WTC11 (cell line): ENCODE measurements around the gene ELMO3. TPM values are rescaled to one million over a fixed set of nuclear protein-coding genes. Genes with fewer than 3 reads are reported as not detected.

Source experiments
- ATAC-seq: fragments of 200-7000 bp; cut with Tn5 transposase; 2 replicates; pipeline ENCODE4 v1.10.0; 2021; ENCODE audit warnings: mild to moderate bottlenecking, moderate library complexity
- CTCF ChIA-PET: fragments of 300-600 bp; sonication (Branson Sonifier 250); formaldehyde crosslinking; loops from one replicate; lab custom pipeline; 2021; ENCODE audit warnings: antibody characterized with exemption; lab: Charles Lee
- POLR2A ChIA-PET: fragments of 350-600 bp; sonication (Branson Sonifier 250); formaldehyde crosslinking; loops from one replicate; lab custom pipeline; 2021; ENCODE audit warnings: antibody characterized with exemption; lab: Charles Lee
- DNase-seq: peaks from one replicate; pipeline ENCODE4 v3.0.0; 2021; ENCODE audit warnings: low spot score
- H3K27ac Mint-ChIP-seq: 2 replicates; pipeline ENCODE4 v1.8.0; 2021; ENCODE audit warnings: mixed read lengths
- H3K27me3 Mint-ChIP-seq: 2 replicates; pipeline ENCODE4 v1.8.0; 2021; ENCODE audit warnings: low read depth, mild to moderate bottlenecking, moderate library complexity, mixed read lengths
- H3K36me3 Mint-ChIP-seq: 2 replicates; pipeline ENCODE4 v1.8.0; 2021; ENCODE audit warnings: mixed read lengths
- H3K4me1 Mint-ChIP-seq: 2 replicates; pipeline ENCODE4 v1.8.0; 2022; ENCODE audit warnings: mixed read lengths
- H3K4me3 Mint-ChIP-seq: 2 replicates; pipeline ENCODE4 v1.8.0; 2021; ENCODE audit warnings: mild to moderate bottlenecking, moderate library complexity, mixed read lengths
- H3K9me3 Mint-ChIP-seq: 2 replicates; pipeline ENCODE4 v1.8.0; 2021; ENCODE audit warnings: mixed read lengths
- AFF4 ChIP-seq: sonication (generic); formaldehyde crosslinking; IDR thresholded peaks from 2 replicates; pipeline ENCODE4 v1.8.1; 2023; ENCODE audit warnings: mild to moderate bottlenecking, missing genetic modification reagents, borderline replicate concordance
- ATF1 ChIP-seq: sonication (generic); formaldehyde crosslinking; IDR thresholded peaks from 2 replicates; pipeline ENCODE4 v1.8.1; 2023; ENCODE audit warnings: mild to moderate bottlenecking, moderate library complexity, missing genetic modification reagents
- CREB1 ChIP-seq: sonication (generic); formaldehyde crosslinking; IDR thresholded peaks from 2 replicates; pipeline ENCODE4 v1.8.0; 2023; ENCODE audit warnings: mild to moderate bottlenecking, missing genetic modification reagents
- EMX1 ChIP-seq: fragments of 250-450 bp; sonication (Bioruptor Pico); IDR thresholded peaks from 2 replicates; pipeline ENCODE4 v1.8.0; 2021; ENCODE audit warnings: mild to moderate bottlenecking
- ETV6 ChIP-seq: sonication (generic); formaldehyde crosslinking; IDR thresholded peaks from 2 replicates; pipeline ENCODE4 v1.8.1; 2022; ENCODE audit warnings: mild to moderate bottlenecking, missing genetic modification reagents
- FOXK1 ChIP-seq: sonication (generic); formaldehyde crosslinking; IDR thresholded peaks from 2 replicates; pipeline ENCODE4 v1.8.0; 2022; ENCODE audit warnings: mild to moderate bottlenecking, moderate library complexity, missing genetic modification reagents
- FOXP4 ChIP-seq: sonication (generic); formaldehyde crosslinking; IDR thresholded peaks from 2 replicates; pipeline ENCODE4 v1.8.0; 2022; ENCODE audit warnings: mild to moderate bottlenecking, missing genetic modification reagents
- HMGXB4 ChIP-seq: sonication (generic); formaldehyde crosslinking; IDR thresholded peaks from 2 replicates; pipeline ENCODE4 v1.8.1; 2023; ENCODE audit warnings: mild to moderate bottlenecking, moderate library complexity, missing genetic modification reagents
- IRF2 ChIP-seq: sonication (generic); formaldehyde crosslinking; IDR thresholded peaks from 2 replicates; pipeline ENCODE4 v1.8.0; 2022; ENCODE audit warnings: low read depth, missing genetic modification reagents, borderline replicate concordance
- MAX ChIP-seq: sonication (generic); formaldehyde crosslinking; IDR thresholded peaks from 2 replicates; pipeline ENCODE4 v1.8.0; 2022; ENCODE audit warnings: mild to moderate bottlenecking, missing genetic modification reagents
- MLX ChIP-seq: sonication (generic); formaldehyde crosslinking; IDR thresholded peaks from 2 replicates; pipeline ENCODE4 v1.8.1; 2023; ENCODE audit warnings: mild to moderate bottlenecking, missing genetic modification reagents, moderate library complexity
- NFATC4 ChIP-seq: fragments of 250-450 bp; sonication (Bioruptor Pico); IDR thresholded peaks from 2 replicates; pipeline ENCODE4 v1.9.0; 2021; ENCODE audit warnings: mild to moderate bottlenecking
- SP1 ChIP-seq: sonication (generic); formaldehyde crosslinking; conservative IDR thresholded peaks from 2 replicates; pipeline ENCODE4 v1.8.1; 2022; ENCODE audit warnings: missing genetic modification reagents
- TCF7 ChIP-seq: sonication (generic); formaldehyde crosslinking; IDR thresholded peaks from 2 replicates; pipeline ENCODE4 v1.8.0; 2022; ENCODE audit warnings: mild to moderate bottlenecking, low read depth, missing genetic modification reagents, moderate library complexity
- TEAD1 ChIP-seq: sonication (generic); formaldehyde crosslinking; IDR thresholded peaks from 2 replicates; pipeline ENCODE4 v1.8.0; 2022; ENCODE audit warnings: mild to moderate bottlenecking, missing genetic modification reagents
- USF2 ChIP-seq: sonication (generic); formaldehyde crosslinking; IDR thresholded peaks from 2 replicates; pipeline ENCODE4 v1.8.1; 2023; ENCODE audit warnings: mild to moderate bottlenecking, missing genetic modification reagents, moderate library complexity
- ZBTB43 ChIP-seq: sonication (generic); formaldehyde crosslinking; IDR thresholded peaks from 2 replicates; pipeline ENCODE4 v1.8.1; 2023; ENCODE audit warnings: mild to moderate bottlenecking, missing genetic modification reagents
- ZNF281 ChIP-seq: sonication (generic); formaldehyde crosslinking; IDR thresholded peaks from 2 replicates; pipeline ENCODE4 v1.8.0; 2023; ENCODE audit warnings: mild to moderate bottlenecking, missing genetic modification reagents
- ZNF317 ChIP-seq: sonication (generic); formaldehyde crosslinking; IDR thresholded peaks from 2 replicates; pipeline ENCODE4 v1.8.1; 2023; ENCODE audit warnings: low read depth, mild to moderate bottlenecking, moderate library complexity, missing genetic modification reagents, borderline replicate concordance
- ZNF423 ChIP-seq: fragments of 250-450 bp; sonication (Bioruptor Pico); IDR thresholded peaks from 2 replicates; pipeline ENCODE4 v2.1.2; 2022; ENCODE audit warnings: mild to moderate bottlenecking, moderate library complexity
- total RNA-seq: library from RNA; stranded (reverse); gene quantifications from 3 replicates; pipeline ENCODE4 v1.2.3, GENCODE V29; 2021

ELMO3 gene
- total RNA-seq, 1 experiment from 2014 or later: 13.6 TPM

- ATAC-seq: no peak
- no peaks in the 10 kb centered on the region for H3K9me3 Mint-ChIP-seq
- CTCF ChIA-PET: interaction anchor here (1.7 to 1.8 kb wide), 2 partner anchors 10 to 34 kb away, joined by 8 to 9 read pairs; partner anchors contain the start of gene ELMO3
- TF ChIP-seq ZNF423 (no peak), NFATC4 (no peak), FOXK1 (CRISPR knock-in tag) (no peak), SP1 (CRISPR knock-in tag) (no peak), HMGXB4 (no peak), ATF1 (no peak), FOXP4 (no peak), USF2 (CRISPR knock-in tag) (no peak), ZNF281 (CRISPR knock-in tag) (no peak), ZBTB43 (CRISPR knock-in tag) (no peak), MLX (CRISPR knock-in tag) (no peak), IRF2 (no peak), EMX1 (no peak), TEAD1 (no peak), AFF4 (CRISPR knock-in tag) (no peak), TCF7 (no peak), ETV6 (CRISPR knock-in tag) (no peak), ZNF317 (CRISPR knock-in tag) (no peak), MAX (no peak), CREB1 (CRISPR knock-in tag) (no peak)
- H3K36me3 Mint-ChIP-seq: peaks cover 5% of the 10 kb centered on the region; the same call in 1 of the 2 replicates
- H3K4me1 Mint-ChIP-seq: peaks cover 40% of the 10 kb centered on the region
- peaks cover 29% of the 10 kb centered on the region for H3K27me3 Mint-ChIP-seq
- peak; percentile 9 for DNase-seq
- no peak overlapping the region for H3K4me3 Mint-ChIP-seq
- H3K27ac Mint-ChIP-seq: no peak overlapping the region
- POLR2A ChIA-PET: no interaction called here
These were observed 10.1 kb upstream of the ELMO3 start for GRCh38 chr16:67188798-67189197.
